Activated T-cell treated with anti-CD3 and anti-CD28 coated beads, Interleukin-2, amount 50 U/mL, for 4 hours (primary cell): ENCODE results near the gene SIN3A. TPM values are rescaled to one million over a fixed set of nuclear protein-coding genes. Genes with fewer than 3 reads are reported as not detected.
"Not testable (repeated sequence)": the region's sequence is repeated elsewhere in the genome, so short reads cannot be mapped to it uniquely, and the experiment has no call there.

Experiments
- ATAC-seq, 2 donors: fragments of 200-7000 bp; cut with Tn5 transposase; one replicate each; pipeline ENCODE4 v1.10.0; 2021
- DNase-seq: peaks from one replicate; pipeline ENCODE4 v3.0.0-alpha.2; 2020
- H3K27me3 Mint-ChIP-seq: one replicate; pipeline ENCODE4 v1.8.0; 2021; ENCODE audit warnings: low read depth, mixed read lengths
- H3K36me3 Mint-ChIP-seq: one replicate; pipeline ENCODE4 v1.8.0; 2022; ENCODE audit warnings: mixed read lengths; ENCODE audit not compliant: insufficient read depth
- H3K4me1 Mint-ChIP-seq: one replicate; pipeline ENCODE4 v1.8.0; 2021; ENCODE audit warnings: low read depth, mixed read lengths
- H3K4me3 Mint-ChIP-seq: one replicate; pipeline ENCODE4 v1.8.0; 2021; ENCODE audit warnings: mild to moderate bottlenecking, moderate library complexity, mixed read lengths
- H3K9me3 Mint-ChIP-seq: one replicate; pipeline ENCODE4 v1.8.0; 2021; ENCODE audit warnings: mixed read lengths
- total RNA-seq, 3 donors: library from RNA; stranded (reverse); gene quantifications; one replicate each; pipeline ENCODE4 v1.2.1, GENCODE V29; 2021

The SIN3A gene
- total RNA-seq, 3 donors from 2014 or later: 77.8 to 79.2 (median 78.8) TPM

DNA sequence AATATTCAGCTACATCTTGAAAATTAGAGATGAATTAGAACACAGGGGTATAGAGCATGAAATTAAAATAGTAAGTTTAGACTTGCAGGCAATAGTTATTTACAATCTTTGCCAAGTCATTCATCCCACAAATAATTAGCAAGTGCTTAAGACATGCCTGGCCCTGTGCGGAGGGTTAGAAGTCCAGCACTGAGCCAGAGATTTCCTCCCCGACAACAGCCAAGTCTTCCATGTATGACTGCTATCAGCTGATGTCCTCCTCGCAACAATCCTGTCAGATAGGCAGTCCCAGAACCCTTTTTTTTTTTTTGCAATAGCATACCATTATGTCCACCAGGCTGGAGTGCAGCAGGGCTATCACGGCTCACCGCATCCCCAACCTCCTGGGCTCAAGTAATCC lies 14.6 kb downstream of the SIN3A start:
- Mint-ChIP-seq H3K9me3 (no peaks in the 10 kb centered on the region), H3K4me3 (no peak overlapping the region)
- no peak for ATAC-seq

DNA sequence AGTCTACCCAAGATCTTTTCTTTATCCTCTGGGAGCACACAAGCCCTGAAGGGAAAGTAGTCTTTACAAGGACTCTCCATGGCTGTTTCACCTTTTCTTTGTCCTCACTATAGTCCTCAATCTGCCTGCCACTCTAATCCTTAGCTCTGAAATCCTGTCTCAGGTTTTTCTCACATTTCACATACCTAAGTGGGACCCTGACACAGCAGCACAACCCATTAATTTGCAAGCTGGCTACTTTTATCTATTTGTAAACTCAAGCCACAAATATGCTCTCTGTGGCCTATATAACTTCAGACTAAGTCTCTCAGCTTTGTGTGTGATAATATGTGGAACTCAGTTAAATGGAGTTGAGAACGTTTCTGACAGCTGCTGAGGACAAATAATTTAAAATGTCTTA lies 19.8 kb downstream of the SIN3A start:
- Mint-ChIP-seq H3K36me3 (peaks cover 18% of the 10 kb centered on the region), H3K4me3 (no peak overlapping the region), H3K27me3 (no peaks in the 10 kb centered on the region), H3K9me3 (no peaks in the 10 kb centered on the region), H3K4me1 (peaks cover 48% of the 10 kb centered on the region)
- DNase-seq (no peak), ATAC-seq (no peak)

More for the DNA sequence above, 14.6 kb downstream of the SIN3A start:
- DNase-seq: no peak
- Mint-ChIP-seq H3K27me3 (no peaks in the 10 kb centered on the region), H3K4me1 (peaks cover 51% of the 10 kb centered on the region), H3K36me3 (peaks cover 19% of the 10 kb centered on the region)

DNA sequence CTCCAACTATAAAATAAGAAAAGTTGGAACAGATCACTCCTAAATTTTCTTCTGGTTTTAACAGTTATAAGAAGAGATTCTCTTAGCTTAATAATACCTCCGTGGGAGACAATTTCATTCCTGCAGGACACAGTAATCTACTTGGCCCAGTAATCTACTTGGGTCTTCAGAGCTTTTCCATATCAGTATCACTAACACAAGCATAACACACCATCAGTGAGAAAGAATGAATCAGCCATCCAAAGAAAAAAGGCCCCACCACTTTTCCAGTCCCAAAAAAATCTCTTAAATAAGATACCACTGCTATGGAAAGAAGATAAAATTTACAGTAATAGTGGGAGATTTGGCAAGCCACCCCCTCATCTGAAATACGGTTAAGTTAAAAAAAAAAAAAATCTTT lies 20.2 kb downstream of the SIN3A start:
- H3K4me1 Mint-ChIP-seq: peaks cover 46% of the 10 kb centered on the region
- no peaks in the 10 kb centered on the region for H3K27me3 Mint-ChIP-seq
- H3K4me3 Mint-ChIP-seq: no peak overlapping the region
- peaks cover 20% of the 10 kb centered on the region for H3K36me3 Mint-ChIP-seq
- DNase-seq (no peak), ATAC-seq (no peak)
- no peaks in the 10 kb centered on the region for H3K9me3 Mint-ChIP-seq

DNA sequence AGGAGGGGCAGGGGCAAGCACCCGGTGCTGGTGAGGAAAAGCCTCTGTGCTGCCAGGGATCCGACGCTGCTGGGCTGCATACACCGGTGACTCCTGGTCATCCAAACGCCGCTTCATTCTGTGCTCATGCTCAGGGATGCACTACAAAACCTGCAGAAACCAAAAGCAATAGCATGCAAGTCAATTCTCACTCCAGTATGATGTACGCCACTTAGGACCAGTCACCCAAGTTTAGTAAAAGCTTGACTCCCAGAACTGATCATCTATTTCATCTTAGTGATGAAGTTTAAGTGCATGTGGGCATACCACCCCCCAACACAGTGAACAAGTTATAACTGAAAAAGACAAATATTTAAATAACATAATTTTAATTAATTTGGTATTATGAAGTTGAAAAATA lies 21.2 kb downstream of the SIN3A start:
- no peak overlapping the region for H3K4me3 Mint-ChIP-seq
- peaks cover 49% of the 10 kb centered on the region for H3K4me1 Mint-ChIP-seq
- H3K27me3 Mint-ChIP-seq: no peaks in the 10 kb centered on the region
- DNase-seq: no peak
- peaks cover 18% of the 10 kb centered on the region for H3K36me3 Mint-ChIP-seq
- no peaks in the 10 kb centered on the region for H3K9me3 Mint-ChIP-seq
- ATAC-seq: no peak

DNA sequence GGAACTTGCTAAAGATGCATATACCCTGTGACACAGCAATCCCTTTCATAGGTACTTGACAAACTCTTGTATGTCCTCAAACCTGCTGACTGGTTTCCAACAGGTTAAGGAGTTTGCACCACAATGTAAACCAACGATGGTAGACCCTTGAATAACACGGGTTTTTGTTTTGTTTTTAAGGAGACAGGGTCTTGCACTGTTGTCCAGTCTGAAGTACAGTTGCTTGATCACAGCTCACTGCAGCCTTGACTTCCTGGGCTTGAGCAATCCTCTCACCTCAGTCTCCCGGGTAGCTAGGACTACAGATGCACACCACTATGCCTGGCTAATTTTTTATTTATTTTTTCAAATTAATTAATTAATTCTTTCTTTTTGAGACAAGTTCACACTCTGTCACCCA lies 23.3 kb downstream of the SIN3A start:
- peaks cover 17% of the 10 kb centered on the region for H3K36me3 Mint-ChIP-seq
- no peak for ATAC-seq
- peaks cover 38% of the 10 kb centered on the region for H3K4me1 Mint-ChIP-seq
- no peak for DNase-seq
- H3K4me3 Mint-ChIP-seq: no peak overlapping the region
- H3K27me3 Mint-ChIP-seq: no peaks in the 10 kb centered on the region
- no peaks in the 10 kb centered on the region for H3K9me3 Mint-ChIP-seq

DNA sequence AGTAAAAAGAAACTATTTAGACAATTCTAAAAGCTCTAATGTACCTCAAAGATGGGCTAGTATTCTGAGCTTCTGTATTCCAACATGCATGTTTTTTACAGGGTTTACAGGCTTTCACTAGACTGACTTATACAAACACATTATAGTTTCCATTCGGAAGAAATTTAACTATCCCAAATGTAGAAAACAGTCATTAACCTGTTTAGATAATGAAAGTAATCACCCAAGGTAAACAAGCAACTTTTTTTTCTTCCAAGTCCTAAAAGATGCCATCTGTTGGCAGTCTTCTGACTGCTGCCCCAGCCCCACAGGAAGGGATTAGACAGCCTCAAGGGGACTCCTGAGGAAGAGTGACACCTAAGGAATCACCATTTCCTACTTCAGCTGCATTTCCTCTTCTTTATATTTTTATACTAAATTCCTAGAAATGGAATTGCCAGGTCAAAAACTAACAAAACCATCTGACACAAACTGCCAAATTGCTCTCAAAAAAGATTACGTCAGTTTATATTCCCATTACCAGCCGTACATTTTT lies 25.5 kb downstream of the SIN3A start:
- peaks cover 23% of the 10 kb centered on the region for H3K4me1 Mint-ChIP-seq
- ATAC-seq: no peak
- no peak overlapping the region for H3K4me3 Mint-ChIP-seq
- peaks cover 28% of the 10 kb centered on the region for H3K36me3 Mint-ChIP-seq
- no peaks in the 10 kb centered on the region for H3K9me3 Mint-ChIP-seq
- H3K27me3 Mint-ChIP-seq: no peaks in the 10 kb centered on the region
- no peak for DNase-seq

DNA sequence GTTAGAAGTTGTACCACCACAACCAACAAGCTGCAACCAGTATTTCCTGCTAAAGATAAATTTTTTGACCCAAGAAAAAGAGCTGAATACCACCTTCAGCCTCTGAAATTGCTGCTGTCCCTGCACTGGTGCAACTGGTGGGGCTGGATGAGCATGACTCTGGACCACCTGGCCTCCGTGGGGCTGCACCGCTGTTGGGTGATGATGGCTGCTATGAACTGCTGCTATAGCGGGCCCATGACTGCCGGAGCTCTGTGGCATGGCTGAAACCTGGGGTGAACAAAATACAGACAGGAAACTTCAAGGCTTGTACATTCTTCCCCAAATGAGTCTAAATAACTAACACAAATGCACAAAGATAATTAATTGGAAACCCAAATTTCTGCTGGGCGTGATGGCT lies 28.9 kb downstream of the SIN3A start:
- H3K9me3 Mint-ChIP-seq: no peaks in the 10 kb centered on the region
- H3K27me3 Mint-ChIP-seq: no peaks in the 10 kb centered on the region
- peaks cover 13% of the 10 kb centered on the region for H3K4me1 Mint-ChIP-seq
- DNase-seq (no peak), ATAC-seq (no peak)
- peaks cover 23% of the 10 kb centered on the region for H3K36me3 Mint-ChIP-seq
- H3K4me3 Mint-ChIP-seq: no peak overlapping the region

DNA sequence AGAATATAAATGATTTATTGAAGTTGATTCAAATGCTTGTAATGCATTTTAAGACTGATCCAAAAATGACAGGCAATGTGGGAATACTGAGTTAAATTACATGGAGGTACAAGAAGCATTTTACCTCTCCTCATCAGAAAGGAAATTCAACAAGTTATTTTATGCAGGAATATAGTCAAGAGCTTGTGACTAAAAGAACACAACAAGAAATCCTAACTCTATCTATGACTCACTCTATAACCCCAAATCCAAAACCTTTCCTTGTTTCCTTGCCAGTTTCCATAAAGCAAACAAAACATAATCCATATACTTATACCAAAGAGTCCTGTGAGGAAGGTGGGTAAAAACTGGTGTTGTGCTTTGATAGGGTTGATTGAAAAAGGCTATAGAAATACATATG lies 30.8 kb downstream of the SIN3A start:
- Mint-ChIP-seq H3K27me3 (no peaks in the 10 kb centered on the region), H3K4me1 (peaks cover 10% of the 10 kb centered on the region), H3K36me3 (peaks cover 21% of the 10 kb centered on the region), H3K9me3 (no peaks in the 10 kb centered on the region), H3K4me3 (no peak overlapping the region)
- ATAC-seq: no peak
- DNase-seq: no peak

DNA sequence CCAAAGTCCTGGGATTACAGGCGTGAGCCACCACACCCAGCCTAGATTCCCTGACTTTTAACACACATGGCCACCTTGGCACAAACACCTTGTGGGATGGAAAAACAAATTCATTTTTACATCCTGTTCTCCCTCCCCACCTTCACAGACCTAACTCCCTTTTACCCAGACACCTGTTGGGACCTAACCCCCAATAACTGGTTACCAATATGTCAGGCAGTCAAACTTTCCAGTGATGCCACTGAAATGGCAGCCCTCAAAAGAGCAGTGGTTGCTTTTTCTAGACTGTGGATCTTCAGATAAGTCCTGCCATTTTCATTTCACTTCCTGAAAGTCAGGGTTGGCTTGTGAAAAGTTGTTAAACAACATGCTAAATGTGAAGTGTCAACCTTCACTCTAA lies 34.9 kb downstream of the SIN3A start:
- Mint-ChIP-seq H3K27me3 (no peaks in the 10 kb centered on the region), H3K4me1 (peaks cover 11% of the 10 kb centered on the region), H3K4me3 (no peak overlapping the region), H3K9me3 (no peaks in the 10 kb centered on the region), H3K36me3 (peaks cover 30% of the 10 kb centered on the region)
- DNase-seq (no peak), ATAC-seq (no peak)

DNA sequence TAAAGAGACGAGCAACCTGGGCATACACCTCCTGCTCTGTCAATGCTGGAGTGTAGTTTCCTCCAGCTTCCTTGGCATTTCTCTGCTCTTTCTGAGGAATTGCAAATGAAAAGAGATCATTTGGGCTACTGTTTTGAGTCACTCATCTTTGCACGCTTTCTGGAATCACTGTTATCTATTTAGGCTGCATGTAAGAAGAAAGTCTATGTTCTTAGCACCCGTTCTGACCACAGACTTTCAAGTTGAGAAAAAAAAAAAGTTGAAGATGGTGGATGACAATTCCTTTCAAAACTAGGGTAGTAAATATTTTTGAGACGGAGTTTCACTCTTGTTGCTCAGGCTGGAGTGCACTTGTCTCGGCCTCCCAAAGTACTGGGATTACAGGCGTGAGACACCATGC lies 41.3 kb downstream of the SIN3A start:
- DNase-seq: no peak
- Mint-ChIP-seq H3K9me3 (no peaks in the 10 kb centered on the region), H3K4me1 (peaks cover 19% of the 10 kb centered on the region), H3K36me3 (peaks cover 55% of the 10 kb centered on the region), H3K4me3 (no peak overlapping the region), H3K27me3 (no peaks in the 10 kb centered on the region)
- peak in 1 of 2 donors; percentile 27 for ATAC-seq

DNA sequence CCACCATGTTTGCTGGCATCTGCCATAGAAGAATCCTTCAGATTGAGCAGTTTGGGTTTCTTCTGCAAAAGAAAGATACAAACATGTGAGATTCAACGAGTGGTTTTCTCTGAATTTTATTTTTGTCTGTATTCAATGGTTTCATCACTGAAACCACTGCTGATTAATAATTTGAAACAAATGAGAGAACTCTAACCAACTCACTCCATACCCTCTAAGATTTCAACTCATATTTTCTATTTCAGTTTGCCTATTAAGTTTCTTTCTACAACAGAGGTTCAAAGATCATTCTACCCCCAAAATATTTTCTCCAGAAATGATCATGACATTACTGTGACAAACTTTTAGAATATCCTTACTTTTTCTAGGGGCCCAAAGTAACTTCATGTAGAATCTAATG lies 44.4 kb downstream of the SIN3A start:
- peak; percentile 72 to 85 for ATAC-seq
- peaks cover 17% of the 10 kb centered on the region for H3K4me1 Mint-ChIP-seq

DNA sequence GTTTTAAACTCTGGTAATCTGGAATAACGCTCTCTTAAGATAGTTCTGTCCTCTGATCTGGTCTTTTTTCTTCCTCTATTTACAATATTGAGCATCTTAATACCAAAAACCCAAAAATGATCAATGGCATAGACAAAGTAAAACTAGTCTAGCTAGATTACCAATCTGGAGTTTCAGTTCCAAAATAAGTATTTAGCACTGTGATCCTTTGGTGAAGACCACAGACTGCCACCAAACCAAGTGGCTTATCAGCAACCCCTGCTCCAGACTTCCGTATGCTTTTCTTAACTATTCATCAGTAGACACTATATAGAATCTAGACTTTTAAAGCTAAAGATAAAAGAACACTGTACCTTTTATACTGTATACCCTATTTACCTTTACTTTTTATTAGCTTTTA lies 47.6 kb downstream of the SIN3A start:
- H3K4me3 Mint-ChIP-seq: no peak overlapping the region
- peaks cover 14% of the 10 kb centered on the region for H3K4me1 Mint-ChIP-seq
- peaks cover 35% of the 10 kb centered on the region for H3K36me3 Mint-ChIP-seq
- ATAC-seq (no peak), DNase-seq (no peak)
- H3K9me3 Mint-ChIP-seq: no peaks in the 10 kb centered on the region
- H3K27me3 Mint-ChIP-seq: no peaks in the 10 kb centered on the region

More for the DNA sequence above, 44.4 kb downstream of the SIN3A start:
- no peak for DNase-seq
- Mint-ChIP-seq H3K27me3 (no peaks in the 10 kb centered on the region), H3K4me3 (no peak overlapping the region), H3K9me3 (no peaks in the 10 kb centered on the region), H3K36me3 (peaks cover 38% of the 10 kb centered on the region)

DNA sequence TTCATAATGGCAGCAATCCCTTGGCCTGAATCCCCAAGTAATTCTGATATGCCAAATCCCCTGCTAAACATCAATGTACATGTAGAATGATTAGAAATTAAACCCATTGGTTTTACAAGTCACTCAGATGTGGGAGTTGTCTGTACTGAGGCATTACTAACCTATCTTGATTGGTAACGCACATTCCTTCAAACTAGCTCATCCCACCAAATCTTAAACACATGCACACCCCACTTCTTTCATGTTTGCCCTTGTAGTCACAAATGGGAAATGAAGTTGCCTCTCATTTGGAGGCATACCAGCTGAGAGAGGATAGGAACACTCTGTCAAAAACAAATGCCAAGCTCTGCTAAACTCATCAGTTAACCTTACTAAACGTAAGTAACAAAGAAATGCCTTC lies 54.0 kb downstream of the SIN3A start:
- no peaks in the 10 kb centered on the region for H3K9me3 Mint-ChIP-seq
- peaks cover 48% of the 10 kb centered on the region for H3K36me3 Mint-ChIP-seq
- ATAC-seq (no peak), DNase-seq (no peak)
- H3K4me1 Mint-ChIP-seq: peaks cover 1% of the 10 kb centered on the region
- H3K4me3 Mint-ChIP-seq: no peak overlapping the region
- H3K27me3 Mint-ChIP-seq: no peaks in the 10 kb centered on the region

DNA sequence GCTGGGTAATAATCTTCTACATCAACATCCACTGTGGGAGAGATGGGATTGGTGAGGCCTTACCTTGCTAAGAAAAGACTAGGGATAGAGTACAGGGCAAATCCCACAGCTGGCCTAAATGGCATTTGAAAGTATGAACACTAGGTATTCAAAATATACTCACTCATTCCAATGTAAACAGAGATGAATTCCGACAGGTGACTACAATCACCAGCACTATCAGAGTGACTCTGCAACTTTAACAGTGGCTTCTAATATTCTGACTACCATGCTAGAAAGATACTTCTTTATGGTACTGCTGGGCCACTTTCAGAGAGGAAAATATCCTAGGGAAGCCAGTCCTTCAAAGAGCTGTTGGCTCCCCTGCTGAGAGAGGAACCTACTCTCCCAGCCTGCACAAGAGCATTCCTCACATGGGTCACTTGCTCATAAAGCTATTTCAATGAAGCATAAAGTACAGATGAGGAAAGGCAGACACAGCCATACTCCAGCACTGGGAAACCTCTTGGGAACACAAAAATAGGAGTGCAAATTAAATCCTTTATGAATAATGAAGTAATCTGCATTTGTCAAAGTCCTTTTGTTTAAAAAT lies 61.6 kb downstream of the SIN3A start:
- Mint-ChIP-seq H3K4me3 (no peak overlapping the region), H3K4me1 (peaks cover 7% of the 10 kb centered on the region), H3K9me3 (no peaks in the 10 kb centered on the region), H3K36me3 (peaks cover 42% of the 10 kb centered on the region), H3K27me3 (no peaks in the 10 kb centered on the region)
- DNase-seq (no peak), ATAC-seq (no peak)

DNA sequence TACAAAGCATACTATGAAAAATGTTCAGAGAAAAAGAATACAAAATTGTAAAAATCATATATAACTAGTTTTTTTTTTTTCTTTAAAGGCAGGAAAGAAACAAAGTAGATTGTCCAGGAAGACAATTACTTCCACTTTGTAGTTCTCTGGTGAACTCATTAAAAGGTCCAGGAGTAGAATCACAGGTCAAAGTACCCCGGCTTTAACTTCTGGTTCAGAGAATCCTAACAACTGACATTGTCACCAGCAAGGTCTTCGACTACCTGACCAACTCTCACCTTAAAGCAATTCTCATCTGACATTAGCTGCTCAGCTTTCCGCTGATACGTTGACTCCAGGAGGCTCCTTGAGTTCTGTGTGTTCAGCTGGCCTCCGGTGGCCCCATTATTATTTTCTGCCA lies 67.5 kb downstream of the SIN3A start:
- H3K36me3 Mint-ChIP-seq: peaks cover 38% of the 10 kb centered on the region
- not testable (repeated sequence) for DNase-seq, H3K9me3 Mint-ChIP-seq, H3K4me3 Mint-ChIP-seq, H3K27me3 Mint-ChIP-seq, ATAC-seq, H3K4me1 Mint-ChIP-seq
